HCT116 (cell line): ENCODE measurements around the gene ACCSL. TPM values are rescaled to one million over a fixed set of nuclear protein-coding genes. Genes with fewer than 3 reads are reported as not detected.

Experiments used
- ATAC-seq: fragments of 200-7000 bp; cut with Tn5 transposase; 2 replicates; pipeline ENCODE4 v1.9.1; 2020; ENCODE audit warnings: mild to moderate bottlenecking, moderate library complexity
- BruUV-seq: library from RNA; stranded (reverse); fragments of 400-500 nt; replicated peaks from 2 replicates; lab custom pipeline; 2021; lab: Mats Ljungman, UMichigan
- CTCF ChIA-PET: fragments of 300-600 bp; sonication (Branson Sonifier 250); formaldehyde crosslinking; loops from one replicate; lab custom pipeline; 2021; ENCODE audit warnings: antibody characterized with exemption; lab: Charles Lee
- POLR2A ChIA-PET: fragments of 300-600, 350-600 bp; sonication (Branson Sonifier 250); formaldehyde crosslinking; loops from one replicate; lab custom pipeline; 2021; ENCODE audit warnings: antibody characterized with exemption; lab: Charles Lee
- RAD21 ChIA-PET, 2 experiments: fragments of 300-600 bp; sonication (Branson Sonifier 250); formaldehyde crosslinking; loops; one replicate each; lab custom pipeline; 2023; ENCODE audit warnings: low total read pairs in 2 of 2; ENCODE audit not compliant: uncharacterized antibody in 2 of 2, unreplicated experiment in 2 of 2, low non-redundant PET in 1 of 2; lab: Charles Lee
- DNase-seq: peaks from one replicate; pipeline ENCODE4 v3.0.0-alpha.2; 2010; ENCODE audit warnings: low read depth, low spot score
- H2AFZ ChIP-seq: fragments of 200-600 bp; shearing (Covaris generic), sonication (generic); 2 replicates; pipeline ENCODE4 v1.6.1; 2017; ENCODE audit warnings: low read depth, mixed run types, mixed read lengths, antibody characterized with exemption, low read length; ENCODE audit not compliant: poor library complexity, severe bottlenecking
- H3K27ac ChIP-seq: 2 replicates; pipeline ENCODE4 v1.5.1; 2012; ENCODE audit warnings: low read depth, low read length
- H3K27me3 ChIP-seq: fragments of 200-600 bp; sonication (generic); 2 replicates; pipeline ENCODE4 v1.6.1; 2016; ENCODE audit warnings: mixed run types, low read length, mixed read lengths; ENCODE audit not compliant: insufficient read depth
- H3K36me3 ChIP-seq, 2 experiments: fragments of 200-500 bp in 1 of 2; fragments of 200-600 bp in 1 of 2; sonication (Bioruptor generic) in 1 of 2; sonication (generic) in 1 of 2; 2 replicates each; pipeline versions ENCODE4 v1.5.1 to v1.6.1; 2014 to 2016; ENCODE audit warnings: low read length in 2 of 2, inconsistent platforms in 1 of 2, mixed read lengths in 1 of 2, mixed run types in 1 of 2; ENCODE audit not compliant: insufficient read depth in 2 of 2, control insufficient read depth in 1 of 2
- H3K4me1 ChIP-seq, 2 experiments: fragments of 200-600 bp in 1 of 2; sonication (generic) in 1 of 2; 2 replicates each; pipeline versions ENCODE4 v1.5.1 to v1.6.1; 2012 to 2017; ENCODE audit warnings: low read length in 2 of 2, inconsistent platforms in 1 of 2, mild to moderate bottlenecking in 1 of 2, mixed read lengths in 1 of 2, mixed run types in 1 of 2, moderate library complexity in 1 of 2; ENCODE audit not compliant: insufficient read depth in 2 of 2, control insufficient read depth in 1 of 2
- H3K4me2 ChIP-seq: fragments of 200-600 bp; sonication (generic); 2 replicates; pipeline ENCODE4 v1.6.1; 2017; ENCODE audit warnings: mixed run types, low read length, mixed read lengths
- H3K4me3 ChIP-seq, 2 experiments: fragments of 200-600 bp in 1 of 2; sonication (generic) in 1 of 2; replicated peaks in 1 of 2; 2 replicates each; pipeline ENCODE4 v1.5.1; 2011 to 2016; ENCODE audit warnings: low read length in 2 of 2, control low read depth in 1 of 2, low read depth in 1 of 2, mild to moderate bottlenecking in 1 of 2, mixed read lengths in 1 of 2, mixed run types in 1 of 2
- H3K79me2 ChIP-seq: fragments of 200-600 bp; sonication (generic); 2 replicates; pipeline ENCODE4 v1.6.1; 2017; ENCODE audit warnings: mild to moderate bottlenecking, mixed run types, low read length, moderate library complexity, mixed read lengths; ENCODE audit not compliant: insufficient read depth
- H3K9ac ChIP-seq: fragments of 200-600 bp; sonication (generic); 2 replicates; pipeline ENCODE4 v1.6.1; 2016; ENCODE audit warnings: low read length, mixed read lengths
- H3K9me2 ChIP-seq: fragments of 200-600 bp; sonication (generic), shearing (Covaris generic); 2 replicates; pipeline ENCODE4 v1.6.1; 2017; ENCODE audit warnings: mixed run types, mild to moderate bottlenecking, moderate library complexity; ENCODE audit not compliant: insufficient read depth
- H3K9me3 ChIP-seq, 2 experiments: fragments of 200-500 bp in 1 of 2; fragments of 200-600 bp in 1 of 2; sonication (Bioruptor generic) in 1 of 2; sonication (generic) in 1 of 2; 2 replicates each; pipeline ENCODE4 v1.6.1; 2014 to 2017; ENCODE audit warnings: low read length in 2 of 2, mixed read lengths in 2 of 2, inconsistent platforms in 1 of 2, low read depth in 1 of 2, mild to moderate bottlenecking in 1 of 2, mixed run types in 1 of 2, moderate library complexity in 1 of 2; ENCODE audit not compliant: control insufficient read depth in 1 of 2, insufficient read depth in 1 of 2
- H4K20me1 ChIP-seq: fragments of 200-600 bp; sonication (generic), shearing (Covaris generic); 2 replicates; pipeline ENCODE4 v1.6.1; 2017; ENCODE audit warnings: mixed run types, mild to moderate bottlenecking, moderate library complexity; ENCODE audit not compliant: insufficient read depth
- EZH2phosphoT487 ChIP-seq: fragments of 200-600 bp; IDR thresholded peaks from 2 replicates; pipeline ENCODE4 v1.6.1; 2018; ENCODE audit warnings: antibody characterized with exemption, borderline replicate concordance
- FOSL1 ChIP-seq: IDR thresholded peaks from 2 replicates; pipeline ENCODE4 v1.6.1; 2012; ENCODE audit warnings: low read depth
- JUND ChIP-seq: IDR thresholded peaks from 2 replicates; pipeline ENCODE4 v1.6.1; 2012
- MAX ChIP-seq: IDR thresholded peaks from 2 replicates; pipeline ENCODE4 v1.6.1; 2012
- POLR2AphosphoS5 ChIP-seq: IDR thresholded peaks from 2 replicates; pipeline ENCODE4 v1.6.1; 2011; ENCODE audit warnings: mild to moderate bottlenecking, low read depth, low read length, moderate library complexity
- RAD21 ChIP-seq: IDR thresholded peaks from 2 replicates; pipeline ENCODE4 v1.6.1; 2012; ENCODE audit warnings: low read depth, mild to moderate bottlenecking
- SRF ChIP-seq: IDR thresholded peaks from 2 replicates; pipeline ENCODE4 v1.6.1; 2012; ENCODE audit warnings: low read depth
- TCF7L2 ChIP-seq: IDR thresholded peaks from 2 replicates; pipeline ENCODE4 v1.7.0; 2011; ENCODE audit warnings: borderline replicate concordance, inconsistent platforms; ENCODE audit not compliant: insufficient read depth, insufficient read length; ENCODE audit errors: extremely low read depth
- ZNF274 ChIP-seq: fragments of 200-500 bp; sonication (Bioruptor generic); IDR thresholded peaks from 2 replicates; pipeline ENCODE4 v1.6.1; 2014; ENCODE audit warnings: mild to moderate bottlenecking, low read depth, low read length, inconsistent platforms
- intact Hi-C: fragments of 100-400 bp; cut with micrococcal nuclease; formaldehyde crosslinking; loops from 2 replicates; pipeline ENCODE4 v1.10.0; 2022
- total RNA-seq: library from RNA; stranded (reverse); gene quantifications from one replicate; pipeline ENCODE4 v1.2.1, GENCODE V29; 2021; ENCODE audit not compliant: unreplicated experiment

ACCSL gene
- total RNA-seq, 1 experiment from 2014 or later = not detected

GRCh38 chr11:44030996-44031395 is 16.8 kb upstream of the ACCSL start:
- Histone ChIP-seq H4K20me1 (no peaks in the 10 kb centered on the region), H3K4me2 (no peak overlapping the region), H3K9ac (no peak overlapping the region), H3K27me3 (no peaks in the 10 kb centered on the region), H3K36me3 (no peaks in the 10 kb centered on the region), H3K4me3 (no peak overlapping the region), H2AFZ (no peak overlapping the region), H3K79me2 (no peaks in the 10 kb centered on the region), H3K9me3 (peaks cover under 1 to 4% of the 10 kb centered on the region in 2 experiments; a peak in 1 of 4 replicates), H3K9me2 (no peaks in the 10 kb centered on the region), H3K4me1 (no peaks in the 10 kb centered on the region), H3K27ac (no peak overlapping the region)
- intact Hi-C loops = no loop called here
- DNase-seq = no peak
- POLR2A ChIA-PET = no interaction called here
- RAD21 ChIA-PET = no interaction called here
- no TSS peak for BruUV-seq
- no peak for ATAC-seq
- CTCF ChIA-PET = no interaction called here
- TF ChIP-seq POLR2AphosphoS5 (no peak), SRF (no peak), TCF7L2 (no peak), JUND (no peak)

DNA sequence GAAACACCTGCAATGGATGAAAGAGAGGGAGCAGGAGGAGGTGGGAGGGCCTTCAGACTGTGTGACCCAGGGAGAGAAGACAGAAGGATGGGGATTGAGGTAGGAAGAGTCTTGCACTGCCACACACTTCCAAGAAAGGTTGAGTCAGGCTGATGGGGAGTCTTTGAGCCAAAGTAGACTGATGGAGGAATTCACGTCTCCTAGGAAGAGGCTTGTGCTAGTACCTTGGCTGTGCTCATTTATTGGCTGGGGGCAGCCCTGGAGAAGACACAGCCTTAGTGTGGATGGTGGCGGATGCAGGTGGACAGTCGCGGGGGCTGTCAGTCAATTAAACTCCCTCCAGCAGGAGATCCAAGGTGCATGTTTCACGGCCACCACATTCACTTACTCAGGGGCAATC is 16.2 kb upstream of the ACCSL start:
- CTCF ChIA-PET = no interaction called here
- H3K9me3 ChIP-seq = no peaks in the 10 kb centered on the region
- intact Hi-C loops = no loop called here
- H3K79me2 ChIP-seq = no peaks in the 10 kb centered on the region
- H3K4me1 ChIP-seq = no peaks in the 10 kb centered on the region
- H3K9me2 ChIP-seq = no peaks in the 10 kb centered on the region
- H3K9ac ChIP-seq = no peak overlapping the region
- POLR2A ChIA-PET = no interaction called here
- RAD21 ChIA-PET = no interaction called here
- no peak for ATAC-seq
- no peak for DNase-seq
- H2AFZ ChIP-seq = no peak overlapping the region
- no peaks in the 10 kb centered on the region for H3K27me3 ChIP-seq
- no peak overlapping the region for H3K4me2 ChIP-seq
- no TSS peak for BruUV-seq
- no peak overlapping the region for H3K27ac ChIP-seq
- H3K36me3 ChIP-seq = no peaks in the 10 kb centered on the region
- H4K20me1 ChIP-seq = no peaks in the 10 kb centered on the region
- TF ChIP-seq RAD21 = no peak
- no peak for TF ChIP-seq SRF
- no peak for TF ChIP-seq MAX
- TF ChIP-seq ZNF274 = no peak
- no peak for TF ChIP-seq TCF7L2
- TF ChIP-seq EZH2phosphoT487 = no peak
- no peak for TF ChIP-seq FOSL1
- no peak overlapping the region for H3K4me3 ChIP-seq
